K562 (cell line): ENCODE data around the gene PACSIN1. TPM values are rescaled to one million over a fixed set of nuclear protein-coding genes. Genes with fewer than 3 reads are reported as not detected.

Experiments used
- ASH1L ChIP-seq: fragments of 450-650 bp; IDR thresholded peaks from 2 replicates; pipeline ENCODE4 v1.6.1; 2018; ENCODE audit warnings: borderline replicate concordance, mild to moderate bottlenecking, low read depth; ENCODE audit not compliant: partially characterized antibody
- ATF3 ChIP-seq, 2 experiments: fragments of 450-650 bp in 1 of 2; sonication (generic) in 1 of 2; formaldehyde crosslinking in 1 of 2; IDR thresholded peaks in 1 of 2; conservative IDR thresholded peaks in 1 of 2; 2 replicates each; pipeline versions ENCODE4 v1.6.1 to v1.8.1; 2016 to 2023; ENCODE audit warnings: mild to moderate bottlenecking in 2 of 2, moderate library complexity in 2 of 2, inconsistent platforms in 1 of 2, missing genetic modification reagents in 1 of 2
- BHLHE40 ChIP-seq: IDR thresholded peaks from 2 replicates; pipeline ENCODE4 v1.6.1; 2011; ENCODE audit warnings: low read length, improper control_type of control experiment
- CBFA2T3 ChIP-seq: fragments of 450-650 bp; IDR thresholded peaks from 2 replicates; pipeline ENCODE4 v1.6.1; 2017
- ERF ChIP-seq: fragments of 450-650 bp; formaldehyde crosslinking; IDR thresholded peaks from 2 replicates; pipeline ENCODE4 v1.4.0; 2020; ENCODE audit warnings: mild to moderate bottlenecking, mixed read lengths
- GABPB1 ChIP-seq: sonication (generic); formaldehyde crosslinking; IDR thresholded peaks from 2 replicates; pipeline ENCODE4 v1.8.0; 2022; ENCODE audit warnings: mild to moderate bottlenecking, missing genetic modification reagents
- HMG20A ChIP-seq: fragments of 450-650 bp; formaldehyde crosslinking; conservative IDR thresholded peaks from 2 replicates; pipeline ENCODE4 v1.4.0; 2020; ENCODE audit warnings: mild to moderate bottlenecking, mixed read lengths
- KAT8 ChIP-seq: fragments of 450-650 bp; IDR thresholded peaks from 2 replicates; pipeline ENCODE4 v1.6.1; 2016; ENCODE audit warnings: low read depth, mild to moderate bottlenecking
- KLF6 ChIP-seq: fragments of 250-450 bp; sonication (Bioruptor Pico); IDR thresholded peaks from 2 replicates; pipeline ENCODE4 v1.4.0; 2020; ENCODE audit warnings: mild to moderate bottlenecking, moderate library complexity, borderline replicate concordance
- MAZ ChIP-seq, 2 experiments: fragments of 450-650 bp in 1 of 2; sonication (generic) in 1 of 2; formaldehyde crosslinking; IDR thresholded peaks in 1 of 2; conservative IDR thresholded peaks in 1 of 2; 2 replicates each; pipeline versions ENCODE4 v1.4.0 to v1.5.0; 2020; ENCODE audit warnings: mild to moderate bottlenecking in 1 of 2, missing genetic modification reagents in 1 of 2
- MYNN ChIP-seq, 2 experiments: sonication (generic); formaldehyde crosslinking in 1 of 2; IDR thresholded peaks; 2 replicates each; pipeline versions ENCODE4 v1.5.0 to v1.6.1; 2016 to 2020; ENCODE audit warnings: antibody characterized with exemption in 1 of 2, missing genetic modification reagents in 1 of 2
- NFATC3 ChIP-seq: fragments of 450-650 bp; IDR thresholded peaks from 2 replicates; pipeline ENCODE4 v1.6.1; 2017; ENCODE audit warnings: mild to moderate bottlenecking
- NR1H2 ChIP-seq: sonication (generic); formaldehyde crosslinking; IDR thresholded peaks from 2 replicates; pipeline ENCODE4 v1.4.0; 2020; ENCODE audit warnings: mild to moderate bottlenecking, missing genetic modification reagents
- NR2C2 ChIP-seq, 2 experiments: fragments of 200-800 bp in 1 of 2; sonication (Bioruptor generic) in 1 of 2; sonication (generic) in 1 of 2; formaldehyde crosslinking in 1 of 2; IDR thresholded peaks; 2 replicates each; pipeline versions ENCODE4 v1.6.1 to v1.8.0; 2016 to 2022; ENCODE audit warnings: mild to moderate bottlenecking in 1 of 2, missing compliant biosample characterization in 1 of 2, missing genetic modification characterization in 1 of 2, missing genetic modification reagents in 1 of 2
- NR4A1 ChIP-seq, 2 experiments: fragments of 250-450 bp in 1 of 2; fragments of 450-650 bp in 1 of 2; sonication (Bioruptor Pico) in 1 of 2; IDR thresholded peaks; 2 replicates each; pipeline versions ENCODE4 v1.4.0 to v1.6.1; 2016 to 2020; ENCODE audit warnings: mild to moderate bottlenecking in 2 of 2, missing compliant biosample characterization in 1 of 2, missing genetic modification characterization in 1 of 2, moderate library complexity in 1 of 2
- OTX1 ChIP-seq: fragments of 450-650 bp; formaldehyde crosslinking; IDR thresholded peaks from 2 replicates; pipeline ENCODE4 v1.4.0; 2022; ENCODE audit warnings: mild to moderate bottlenecking
- POLR2AphosphoS5 ChIP-seq: IDR thresholded peaks from 2 replicates; pipeline ENCODE4 v1.6.1; 2011; ENCODE audit warnings: mild to moderate bottlenecking, low read depth, low read length, moderate library complexity; ENCODE audit not compliant: control insufficient read depth, insufficient read depth
- PTTG1 ChIP-seq: fragments of 450-650 bp; IDR thresholded peaks from 2 replicates; pipeline ENCODE4 v1.6.1; 2016; ENCODE audit warnings: low read depth, mild to moderate bottlenecking, missing genetic modification characterization, missing compliant biosample characterization
- PURB ChIP-seq: sonication (generic); formaldehyde crosslinking; IDR thresholded peaks from 2 replicates; pipeline ENCODE4 v1.9.0; 2021; ENCODE audit warnings: low read depth, mild to moderate bottlenecking, missing genetic modification reagents
- RFX1 ChIP-seq: fragments of 450-650 bp; IDR thresholded peaks from 2 replicates; pipeline ENCODE4 v1.6.1; 2016; ENCODE audit warnings: mild to moderate bottlenecking, moderate library complexity
- TEAD1 ChIP-seq, 2 experiments: fragments of 450-650 bp in 1 of 2; sonication (generic) in 1 of 2; formaldehyde crosslinking; IDR thresholded peaks; 2 replicates each; pipeline versions ENCODE4 v1.4.0 to v1.8.0; 2020 to 2022; ENCODE audit warnings: mild to moderate bottlenecking in 2 of 2, missing genetic modification reagents in 1 of 2
- TGIF2 ChIP-seq: sonication (generic); formaldehyde crosslinking; IDR thresholded peaks from 2 replicates; pipeline ENCODE4 v1.8.1; 2022; ENCODE audit warnings: mild to moderate bottlenecking, missing genetic modification reagents, moderate library complexity
- WHSC1 ChIP-seq: IDR thresholded peaks from one replicate; pipeline ENCODE4 v1.6.1; 2012; ENCODE audit warnings: low read length, control low read depth, inconsistent platforms
- ZBTB8A ChIP-seq: fragments of 450-650 bp; IDR thresholded peaks from 2 replicates; pipeline ENCODE4 v1.6.1; 2018; ENCODE audit warnings: mild to moderate bottlenecking, moderate library complexity; ENCODE audit not compliant: partially characterized antibody
- ZFP1 ChIP-seq: fragments of 450-650 bp; formaldehyde crosslinking; IDR thresholded peaks from 2 replicates; pipeline ENCODE4 v1.4.0; 2020; ENCODE audit warnings: mild to moderate bottlenecking, mixed read lengths
- ZNF384 ChIP-seq: IDR thresholded peaks from 2 replicates; pipeline ENCODE4 v1.6.1; 2012; ENCODE audit warnings: low read depth, low read length, improper control_type of control experiment
- ZNF75A ChIP-seq: fragments of 450-650 bp; formaldehyde crosslinking; IDR thresholded peaks from 2 replicates; pipeline ENCODE4 v1.4.0; 2020; ENCODE audit warnings: mild to moderate bottlenecking
- polyA plus RNA-seq, 8 experiments: library from polyadenylated mRNA; depleted of rRNA in 4 of 8; stranded (reverse) in 5 of 8; unstranded in 3 of 8; fragments of >200 nt; fragmentation: Nextera tagmentation in 2 of 8; fragmentation: Illumina TruSeq in 1 of 8; extraction: Ambion mirVana in 2 of 8; extraction: Trizol in 1 of 8; gene quantifications; 2 replicates each; pipeline versions ENCODE4 v1.2.1 to v1.2.3, GENCODE V29; 2011 to 2014; ENCODE audit warnings: inconsistent platforms in 1 of 8, missing spikeins in 1 of 8
- total RNA-seq, 7 experiments: library from RNA; depleted of rRNA in 6 of 7; stranded (reverse); fragments of >200 nt in 6 of 7; fragmentation: Illumina TruSeq in 2 of 7; extraction: Trizol in 2 of 7; gene quantifications; 2 replicates each; pipeline versions ENCODE4 v1.2.1 to v1.2.3, GENCODE V29; 2011 to 2021; ENCODE audit warnings: low replicate concordance in 1 of 7
- TF ChIP-seq, protein P1 (sequence below): fragments of 450-650 bp; formaldehyde crosslinking; conservative IDR thresholded peaks from 2 replicates; pipeline ENCODE4 v1.4.0; 2022; ENCODE audit warnings: mild to moderate bottlenecking, missing genetic modification characterization

The PACSIN1 gene
- total and polyA plus RNA-seq, 9 of the 15 experiments (the other 6 are each of a cell fraction or from before 2014, with no cell fraction given), result 0.01 to 1.7 (median 0.45) TPM

- TF ChIP-seq WHSC1 (no peak), HMG20A (CRISPR knock-in tag) (no peak), NFATC3 (no peak), TEAD1 (CRISPR knock-in tag; IDR thresholded peaks at IDR 0.05) (peak in 1 of 2 experiments; percentile 74; a peak in 2 of 4 replicates), PTTG1 (tag) (no peak), ZNF384 (no peak), GABPB1 (CRISPR knock-in tag) (peak; percentile 57), NR4A1 (CRISPR knock-in tag; IDR thresholded peaks at IDR 0.05) (0 out of 2 replicates have a peak, but pooled peaks have one; percentile 57), NR4A1 (tag; IDR thresholded peaks at IDR 0.05) (0 out of 2 replicates have a peak, but pooled peaks have one; percentile 35), RFX1 (no peak), ZFP1 (CRISPR knock-in tag) (no peak), TGIF2 (CRISPR knock-in tag) (no peak), OTX1 (no peak), KLF6 (no peak), KAT8 (no peak), ZBTB8A (no peak), ZNF75A (CRISPR knock-in tag) (no peak), NR2C2 (CRISPR knock-in tag; IDR thresholded peaks at IDR 0.05) (no peak), NR2C2 (tag; IDR thresholded peaks at IDR 0.05) (no peak), ATF3 (IDR thresholded peaks at IDR 0.05) (no peak), ATF3 (CRISPR knock-in tag; conservative IDR thresholded peaks at IDR 0.05) (peak; percentile 59; the same call in 1 of the 2 replicates), POLR2AphosphoS5 (peak; percentile 96), ASH1L (no peak), PURB (CRISPR knock-in tag) (no peak), BHLHE40 (peak; percentile 71), NR1H2 (CRISPR knock-in tag) (no peak), CBFA2T3 (peak; percentile 98), ERF (CRISPR knock-in tag) (no peak), MAZ (CRISPR knock-in tag; conservative IDR thresholded peaks at IDR 0.05 in 1 of 2, IDR thresholded peaks at IDR 0.05 in 1 of 2) (peak; percentile 77 to 99), MYNN (IDR thresholded peaks at IDR 0.05) (peak; percentile 62; the same call in 1 of the 2 replicates), MYNN (CRISPR knock-in tag; IDR thresholded peaks at IDR 0.05) (no peak)
- TF ChIP-seq, protein P1, sequence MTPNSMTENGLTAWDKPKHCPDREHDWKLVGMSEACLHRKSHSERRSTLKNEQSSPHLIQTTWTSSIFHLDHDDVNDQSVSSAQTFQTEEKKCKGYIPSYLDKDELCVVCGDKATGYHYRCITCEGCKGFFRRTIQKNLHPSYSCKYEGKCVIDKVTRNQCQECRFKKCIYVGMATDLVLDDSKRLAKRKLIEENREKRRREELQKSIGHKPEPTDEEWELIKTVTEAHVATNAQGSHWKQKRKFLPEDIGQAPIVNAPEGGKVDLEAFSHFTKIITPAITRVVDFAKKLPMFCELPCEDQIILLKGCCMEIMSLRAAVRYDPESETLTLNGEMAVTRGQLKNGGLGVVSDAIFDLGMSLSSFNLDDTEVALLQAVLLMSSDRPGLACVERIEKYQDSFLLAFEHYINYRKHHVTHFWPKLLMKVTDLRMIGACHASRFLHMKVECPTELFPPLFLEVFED, result no peak
Observed at GRCh38 chr6:34562861-34563512, 97.1 kb downstream of the PACSIN1 start (continued).
